GM06990 (cell line): ENCODE data around the gene GGNBP2.

Experiments used
- DNase-seq: peaks from one replicate; pipeline ENCODE4 v3.0.0-alpha.2; 2011; ENCODE audit not compliant: insufficient read length; ENCODE audit errors: extremely low read depth
- H3K27me3 ChIP-seq: replicated peaks from 2 replicates; pipeline ENCODE4 v1.6.0; 2011; ENCODE audit warnings: low read length; ENCODE audit not compliant: control insufficient read depth, insufficient read depth
- H3K36me3 ChIP-seq: 2 replicates; pipeline ENCODE4 v1.5.1; 2011; ENCODE audit warnings: low read length; ENCODE audit not compliant: control insufficient read depth, insufficient read depth
- H3K4me3 ChIP-seq: replicated peaks from 2 replicates; pipeline ENCODE4 v1.5.1; 2011; ENCODE audit warnings: low read depth, mild to moderate bottlenecking, control low read depth, low read length
- TF ChIP-seq, protein P1 (sequence below): IDR thresholded peaks from 2 replicates; pipeline ENCODE4 v1.5.1; 2011; ENCODE audit warnings: low read length, control low read depth, mild to moderate bottlenecking, inconsistent platforms; ENCODE audit not compliant: insufficient read depth, poor library complexity, severe bottlenecking

The GGNBP2 gene

DNA sequence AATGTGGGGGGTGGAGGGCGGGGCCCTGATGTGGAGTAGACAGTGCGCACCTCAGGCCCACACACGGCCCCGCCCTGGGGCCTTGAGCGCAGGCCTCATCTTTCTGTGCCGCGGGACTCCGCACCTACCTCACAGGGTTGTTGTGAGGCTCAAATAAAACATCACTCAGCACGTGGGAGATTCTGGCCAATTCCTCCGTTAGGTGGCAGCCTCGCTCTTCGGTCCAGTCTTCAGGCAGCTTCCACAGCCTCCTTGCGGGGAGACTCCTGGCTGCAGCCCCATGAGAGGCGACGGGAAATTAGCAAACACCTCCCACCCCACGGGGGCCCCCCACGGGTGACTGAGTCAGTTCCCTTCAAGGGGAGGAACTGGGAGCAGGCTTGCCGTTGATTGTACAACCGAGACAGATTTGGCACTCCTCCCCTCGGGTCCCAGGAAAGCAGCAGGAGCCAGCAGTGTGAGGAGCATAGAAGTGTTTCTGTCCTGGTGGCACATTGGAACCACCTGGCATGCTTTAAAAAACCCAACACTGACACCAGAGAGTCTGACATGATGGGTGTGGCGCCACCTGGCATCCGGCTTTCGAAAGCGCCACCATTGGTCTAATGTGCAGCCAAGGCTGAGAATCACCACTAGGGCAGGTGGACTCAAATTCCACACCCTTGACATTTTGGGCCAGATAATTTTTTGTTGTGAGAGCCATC is 64.2 kb downstream of the GGNBP2 start:
- TF ChIP-seq, protein P1, sequence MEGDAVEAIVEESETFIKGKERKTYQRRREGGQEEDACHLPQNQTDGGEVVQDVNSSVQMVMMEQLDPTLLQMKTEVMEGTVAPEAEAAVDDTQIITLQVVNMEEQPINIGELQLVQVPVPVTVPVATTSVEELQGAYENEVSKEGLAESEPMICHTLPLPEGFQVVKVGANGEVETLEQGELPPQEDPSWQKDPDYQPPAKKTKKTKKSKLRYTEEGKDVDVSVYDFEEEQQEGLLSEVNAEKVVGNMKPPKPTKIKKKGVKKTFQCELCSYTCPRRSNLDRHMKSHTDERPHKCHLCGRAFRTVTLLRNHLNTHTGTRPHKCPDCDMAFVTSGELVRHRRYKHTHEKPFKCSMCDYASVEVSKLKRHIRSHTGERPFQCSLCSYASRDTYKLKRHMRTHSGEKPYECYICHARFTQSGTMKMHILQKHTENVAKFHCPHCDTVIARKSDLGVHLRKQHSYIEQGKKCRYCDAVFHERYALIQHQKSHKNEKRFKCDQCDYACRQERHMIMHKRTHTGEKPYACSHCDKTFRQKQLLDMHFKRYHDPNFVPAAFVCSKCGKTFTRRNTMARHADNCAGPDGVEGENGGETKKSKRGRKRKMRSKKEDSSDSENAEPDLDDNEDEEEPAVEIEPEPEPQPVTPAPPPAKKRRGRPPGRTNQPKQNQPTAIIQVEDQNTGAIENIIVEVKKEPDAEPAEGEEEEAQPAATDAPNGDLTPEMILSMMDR: peak; percentile 9
- H3K27me3 ChIP-seq: no peaks in the 10 kb centered on the region
- H3K36me3 ChIP-seq: peaks cover 6% of the 10 kb centered on the region
- H3K4me3 ChIP-seq: no peak overlapping the region
- DNase-seq: peak; percentile 52

DNA sequence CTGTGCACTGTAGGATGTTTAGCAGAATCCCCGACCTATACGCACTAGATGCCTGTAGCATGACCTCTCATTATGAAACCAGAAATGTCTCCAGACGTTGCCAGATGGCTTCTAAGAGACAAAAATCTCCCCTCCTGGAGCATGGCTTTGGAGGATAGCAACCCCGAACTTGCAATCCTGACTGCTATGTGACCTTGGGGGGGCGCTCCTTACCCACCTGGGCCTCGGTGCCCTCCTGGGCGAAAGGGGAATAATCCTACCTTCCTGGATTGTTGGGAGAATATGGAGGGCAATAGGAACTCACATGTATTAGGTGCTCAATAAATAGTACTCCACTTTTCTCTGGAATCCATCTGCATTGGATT is 64.8 kb downstream of the GGNBP2 start:
- H3K36me3 ChIP-seq: peaks cover 5% of the 10 kb centered on the region
- no peaks in the 10 kb centered on the region for H3K27me3 ChIP-seq
- TF ChIP-seq, protein P1: no peak
- H3K4me3 ChIP-seq: no peak overlapping the region
- no peak for DNase-seq

DNA sequence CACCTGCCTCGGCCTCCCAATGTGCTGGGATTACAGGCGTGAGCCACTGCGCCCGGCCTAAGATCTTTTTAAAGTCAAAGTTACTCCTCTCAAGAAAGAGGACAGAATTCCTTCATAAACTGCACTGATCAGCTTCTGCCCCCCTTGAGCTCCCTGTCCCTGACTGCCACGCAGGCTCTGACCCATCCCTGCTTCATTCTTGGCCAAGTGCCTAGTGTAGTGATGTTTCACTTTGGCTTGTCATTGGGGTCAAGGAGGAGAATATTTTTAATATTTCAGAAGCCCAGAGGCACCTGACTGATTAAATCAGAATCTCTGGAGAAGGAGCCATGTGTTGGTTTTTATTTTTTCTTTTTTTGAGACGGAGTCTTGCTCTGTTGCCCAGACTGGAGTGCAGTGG is 65.8 kb downstream of the GGNBP2 start:
- no peak for DNase-seq
- Histone ChIP-seq H3K27me3 (no peaks in the 10 kb centered on the region), H3K36me3 (peaks cover 5% of the 10 kb centered on the region), H3K4me3 (no peak overlapping the region)
- TF ChIP-seq, protein P1: no peak

DNA sequence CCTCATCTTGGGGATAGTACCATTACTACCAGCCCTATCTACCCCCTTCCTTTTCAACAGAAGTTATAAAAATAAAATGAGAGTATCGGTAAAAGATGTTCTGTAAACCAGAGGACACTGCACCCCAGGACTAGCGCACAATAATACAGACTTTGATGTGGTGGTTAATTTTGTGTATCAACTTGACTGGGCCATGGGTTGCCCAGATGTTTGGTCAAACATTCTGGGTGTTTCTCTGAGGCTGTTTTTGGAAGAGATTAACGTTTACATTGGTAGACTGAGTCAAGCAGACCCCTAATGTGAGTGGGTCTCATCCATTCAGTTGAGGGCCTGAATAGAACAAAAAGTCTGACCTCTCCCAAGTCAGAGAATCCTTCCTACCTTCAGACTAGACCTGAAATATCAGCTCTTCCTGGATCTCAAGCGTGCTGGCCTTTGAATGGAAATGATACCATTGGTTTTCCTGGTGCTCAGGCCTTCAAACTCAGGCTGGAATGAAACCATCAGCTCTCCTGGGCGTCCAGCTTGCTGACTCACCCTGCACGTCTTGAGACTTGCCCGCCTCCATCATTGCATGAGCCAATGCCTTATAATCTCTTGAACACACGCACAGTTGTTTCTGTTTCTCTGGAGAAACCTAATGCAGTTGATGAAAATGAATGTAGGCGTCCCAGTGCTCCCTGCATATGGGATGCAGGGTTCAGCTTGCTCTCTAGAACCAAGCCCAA is 66.8 kb downstream of the GGNBP2 start:
- H3K27me3 ChIP-seq: no peaks in the 10 kb centered on the region
- no peak for DNase-seq
- TF ChIP-seq, protein P1: no peak
- H3K4me3 ChIP-seq: no peak overlapping the region
- H3K36me3 ChIP-seq: peaks cover 5% of the 10 kb centered on the region; the same call in 1 of the 2 replicates

DNA sequence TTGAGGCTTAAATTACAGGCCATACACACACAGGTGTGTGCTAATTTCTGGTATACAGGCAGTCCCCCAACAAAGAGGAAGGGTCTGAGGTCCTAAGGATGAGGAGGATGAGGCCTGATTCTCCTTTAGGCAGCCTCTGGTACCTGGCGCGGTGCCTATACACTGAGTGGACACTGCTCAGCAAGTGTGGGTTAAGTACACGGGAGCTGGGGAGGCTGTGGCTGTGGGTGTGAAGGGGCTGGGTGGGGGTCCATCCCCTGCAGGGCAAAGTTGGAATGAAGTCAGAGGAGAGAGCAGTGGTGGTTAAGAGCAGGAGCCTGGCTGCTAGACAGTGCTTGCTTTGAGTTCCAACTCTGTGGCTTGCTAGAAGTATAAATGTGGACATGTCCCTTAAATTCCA is 67.6 kb downstream of the GGNBP2 start:
- Histone ChIP-seq H3K36me3 (peaks cover 5% of the 10 kb centered on the region; the same call in 1 of the 2 replicates), H3K4me3 (no peak overlapping the region), H3K27me3 (no peaks in the 10 kb centered on the region)
- TF ChIP-seq, protein P1: no peak
- DNase-seq: no peak
